GM21825 (cell line): ENCODE results near the gene GPR87.
A peak's percentile ranks its signal among the peaks of the same experiment; 100 is the strongest.

Source experiments
- ATAC-seq: cut with Tn5 transposase; IDR thresholded peaks from one replicate; pipeline ENCODE4 v1.9.1; 2021; ENCODE audit warnings: mild to moderate bottlenecking, moderate library complexity; ENCODE audit not compliant: unreplicated experiment

The GPR87 gene, protein sequence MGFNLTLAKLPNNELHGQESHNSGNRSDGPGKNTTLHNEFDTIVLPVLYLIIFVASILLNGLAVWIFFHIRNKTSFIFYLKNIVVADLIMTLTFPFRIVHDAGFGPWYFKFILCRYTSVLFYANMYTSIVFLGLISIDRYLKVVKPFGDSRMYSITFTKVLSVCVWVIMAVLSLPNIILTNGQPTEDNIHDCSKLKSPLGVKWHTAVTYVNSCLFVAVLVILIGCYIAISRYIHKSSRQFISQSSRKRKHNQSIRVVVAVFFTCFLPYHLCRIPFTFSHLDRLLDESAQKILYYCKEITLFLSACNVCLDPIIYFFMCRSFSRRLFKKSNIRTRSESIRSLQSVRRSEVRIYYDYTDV

DNA sequence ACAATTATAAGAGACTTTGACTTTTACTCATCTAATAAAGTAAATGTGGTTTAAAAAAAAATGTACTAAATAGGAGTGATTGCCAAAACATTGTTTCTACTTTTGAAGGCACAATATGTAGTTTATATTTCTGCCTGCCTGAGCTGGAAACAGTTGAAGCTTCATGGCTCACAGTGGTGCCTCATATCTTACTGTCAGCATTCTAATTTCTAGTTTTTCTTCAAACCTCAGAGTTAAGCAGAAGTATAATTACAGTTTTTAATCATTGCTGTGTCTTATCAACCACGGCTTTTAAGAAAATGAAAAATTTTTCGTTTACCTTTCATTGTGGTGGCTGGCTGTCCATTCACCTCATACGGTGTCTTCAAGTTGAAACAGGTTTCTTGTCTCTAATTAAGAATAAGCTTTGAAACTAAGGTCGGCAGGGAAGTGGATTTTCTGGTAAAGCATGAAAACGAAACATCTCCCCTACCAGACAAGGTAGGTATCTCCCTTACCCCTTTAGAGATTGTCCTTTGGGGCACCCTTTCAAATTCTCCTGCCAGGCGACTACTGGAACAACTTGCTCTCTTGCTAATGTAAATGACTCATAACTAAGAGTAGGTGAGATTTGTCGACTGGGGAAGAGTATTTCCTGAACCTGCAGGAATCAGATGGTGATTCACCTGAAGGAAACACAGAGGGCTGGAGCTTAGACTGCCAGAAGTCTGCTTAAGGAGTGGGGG, at the start of gene GPR87:
TSS of gene GPR87 (minus strand) at position 554 of the 725 bp plus-strand sequence. CDS start 16,720 bp downstream, outside the sequence.
- ATAC-seq, result no peak

DNA sequence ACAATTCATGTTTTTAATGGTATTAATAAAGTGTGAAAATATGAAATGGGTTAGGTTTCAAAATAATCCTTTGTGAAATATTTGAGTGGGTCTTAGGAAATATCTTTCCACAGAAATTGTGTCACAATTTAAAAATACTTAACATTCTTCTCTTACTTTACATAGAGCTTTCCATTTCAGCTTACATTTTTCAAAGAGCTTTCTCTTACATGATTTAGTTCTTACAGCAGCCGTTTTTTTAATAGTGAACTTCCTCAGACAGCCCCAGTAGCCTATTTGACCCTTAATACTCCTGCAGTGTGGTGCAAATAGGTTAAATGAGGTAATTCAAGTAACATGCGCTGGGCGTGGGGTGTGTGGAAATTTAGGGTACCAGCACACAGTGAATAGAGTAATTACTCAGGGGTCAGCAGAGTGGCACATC, 46.1 kb upstream of the GPR87 start:
- ATAC-seq, result no peak

DNA sequence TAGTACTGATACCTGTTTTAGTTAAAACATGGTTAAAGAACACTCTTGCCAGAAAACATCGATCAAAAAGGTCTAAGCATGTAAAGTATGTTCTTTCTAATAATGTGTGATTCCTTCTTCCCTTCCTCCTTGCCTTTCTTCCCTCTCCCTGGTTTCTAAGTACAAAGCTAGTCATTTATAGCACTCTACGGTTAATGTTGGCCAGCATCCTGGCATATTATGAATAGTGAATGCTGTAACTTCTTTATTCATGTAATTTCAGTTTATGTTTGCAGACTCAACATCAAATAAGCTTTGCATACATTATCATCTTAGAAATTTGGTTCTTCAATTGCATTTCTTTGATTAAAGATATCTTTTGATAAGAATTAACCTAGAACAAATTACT, 40.8 kb upstream of the GPR87 start:
- ATAC-seq, result no peak

DNA sequence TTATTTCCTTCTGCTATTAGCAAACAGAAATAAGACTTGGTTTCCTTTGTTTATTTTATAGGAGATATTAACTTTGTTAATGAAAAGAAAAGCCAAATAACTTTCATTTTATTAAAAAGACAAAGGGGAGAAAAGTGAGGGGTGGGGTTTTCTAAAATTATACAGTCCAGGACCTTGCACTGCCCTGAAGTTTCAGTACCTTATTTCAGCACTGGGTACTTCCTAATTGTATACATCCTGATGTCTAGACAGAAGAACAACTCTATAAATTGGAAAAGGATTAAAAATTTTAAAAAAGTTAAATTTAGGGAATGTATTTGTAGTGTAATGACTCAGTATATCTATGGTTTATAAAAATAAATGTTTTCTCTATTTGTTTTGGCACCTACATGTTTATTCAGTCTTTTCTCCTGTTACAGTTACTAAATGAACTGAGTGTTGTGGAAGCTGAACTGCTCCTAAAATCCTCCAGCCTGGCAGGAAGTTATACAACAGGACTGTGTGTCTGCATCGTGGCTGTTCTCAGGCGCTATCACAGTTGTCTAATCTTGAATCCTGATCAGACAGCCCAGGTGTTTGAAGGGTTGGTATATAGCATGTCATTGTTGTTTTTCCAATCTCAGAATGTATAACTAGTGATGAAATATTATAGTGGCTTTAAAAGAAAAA, 40.3 kb upstream of the GPR87 start:
- no peak for ATAC-seq

DNA sequence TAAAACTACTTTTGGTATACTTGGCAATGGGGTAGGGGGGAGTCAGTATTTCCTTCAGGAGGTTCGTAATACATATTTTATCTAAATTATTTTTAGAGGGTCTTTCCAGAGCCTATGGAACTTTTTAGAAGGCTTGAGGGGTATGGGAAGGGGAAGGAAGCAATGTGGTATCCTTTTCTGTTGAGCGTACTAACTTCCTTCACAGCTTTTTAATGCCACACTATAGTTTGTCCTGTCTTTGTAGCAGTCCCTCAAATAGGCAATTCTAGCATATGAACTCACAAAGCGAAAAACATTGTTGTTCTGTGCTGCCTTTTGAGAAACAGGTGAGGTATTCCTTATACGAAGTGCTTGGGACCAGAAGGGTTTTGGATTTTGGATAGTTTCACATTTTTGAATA, 35.0 kb upstream of the GPR87 start:
- peak; percentile 8 for ATAC-seq

DNA sequence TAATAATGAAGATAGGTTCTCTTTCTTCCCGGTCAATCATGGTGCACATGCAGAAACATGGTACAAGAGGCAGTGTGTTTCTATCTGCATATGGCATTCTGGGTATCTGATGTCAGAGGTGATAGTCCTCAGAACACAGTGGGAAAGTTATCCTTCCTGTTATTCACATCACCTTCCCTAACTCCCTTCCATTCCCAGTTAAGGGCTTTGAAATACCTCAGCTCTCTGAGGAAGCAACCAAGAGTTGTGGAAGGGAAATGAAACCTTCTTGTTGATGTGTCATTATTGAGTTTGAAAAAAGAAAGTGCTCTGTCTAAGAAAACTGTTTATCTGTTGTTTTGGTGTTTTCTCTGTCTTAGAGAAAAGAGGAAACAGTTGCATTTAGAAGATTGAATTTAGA, 34.6 kb upstream of the GPR87 start:
- ATAC-seq, result peak; percentile 89

DNA sequence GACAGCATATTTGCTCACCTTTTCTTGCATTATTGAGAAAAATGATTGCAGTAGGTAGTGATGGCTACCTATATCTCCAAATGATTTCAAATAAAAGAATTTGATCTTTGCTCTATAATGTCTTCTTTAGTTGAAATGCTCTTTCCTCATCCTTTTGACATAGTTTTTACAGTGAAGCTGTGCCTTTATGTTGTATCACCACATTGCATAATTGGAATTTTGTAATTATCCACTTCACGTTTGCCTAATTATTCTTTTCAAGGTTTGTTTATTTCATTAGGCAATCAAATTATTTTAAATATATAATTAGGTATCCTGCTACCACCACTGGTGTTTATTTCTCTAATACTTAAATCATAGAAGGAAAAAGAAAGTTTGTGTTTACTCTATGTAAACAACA, 34.0 kb upstream of the GPR87 start:
- ATAC-seq, result no peak

DNA sequence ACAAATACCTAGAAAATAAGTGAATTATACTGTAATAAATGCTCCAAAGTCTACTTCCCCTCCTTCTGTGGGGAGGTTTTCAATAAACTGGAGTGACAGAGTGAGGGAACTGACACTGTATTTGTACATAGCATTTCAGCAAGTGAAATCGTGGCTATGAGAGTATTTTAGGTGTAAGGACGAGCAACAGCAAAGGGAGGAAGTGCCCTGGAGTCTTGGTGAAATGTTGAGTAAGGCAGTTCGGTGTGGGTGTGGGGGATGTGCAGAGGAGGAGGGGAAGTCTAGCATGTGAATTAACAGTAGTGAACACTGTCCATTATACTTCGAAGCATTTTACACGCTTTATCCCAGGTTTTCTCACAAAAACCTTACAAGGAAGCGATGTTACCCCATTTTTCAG, 30.8 kb upstream of the GPR87 start:
- ATAC-seq, result no peak

DNA sequence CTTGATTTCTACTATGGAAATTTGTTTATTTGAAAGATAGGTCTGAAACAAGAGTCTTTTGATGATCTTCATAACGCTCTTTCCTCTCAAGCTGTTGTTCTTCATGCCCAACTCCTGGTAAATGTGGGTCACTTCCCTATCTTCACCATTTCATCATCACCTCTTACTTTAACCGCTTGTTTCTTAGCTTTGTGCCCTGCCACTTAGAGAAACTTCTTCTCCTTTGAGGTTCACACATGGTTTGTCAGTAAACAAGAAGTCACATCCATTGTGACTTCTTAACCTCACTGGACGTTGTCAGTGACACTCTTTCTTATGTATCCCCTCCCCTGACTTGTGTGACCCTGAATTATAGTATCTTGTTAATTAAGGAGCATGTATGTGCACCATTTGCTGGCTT, 29.7 kb upstream of the GPR87 start:
- no peak for ATAC-seq

DNA sequence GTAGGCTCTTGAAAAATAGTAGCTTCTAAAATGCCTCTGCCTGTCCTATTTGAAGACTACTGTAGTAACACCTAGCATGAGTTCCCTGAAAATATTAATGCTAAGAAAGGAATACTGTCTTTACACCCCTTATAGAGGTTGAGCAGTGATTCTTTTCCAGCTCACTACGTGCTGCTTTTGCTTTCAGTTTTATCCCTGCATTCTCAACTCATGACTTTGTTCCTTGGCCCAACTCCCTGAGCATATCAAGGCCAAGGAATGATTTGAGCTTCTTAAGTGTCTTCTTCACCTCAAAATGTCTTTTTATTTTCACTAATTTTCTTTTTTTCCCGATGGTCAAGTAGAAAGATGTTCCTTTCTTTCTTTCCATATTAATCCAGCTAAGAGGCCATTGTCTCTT, 29.2 kb upstream of the GPR87 start:
- no peak for ATAC-seq

DNA sequence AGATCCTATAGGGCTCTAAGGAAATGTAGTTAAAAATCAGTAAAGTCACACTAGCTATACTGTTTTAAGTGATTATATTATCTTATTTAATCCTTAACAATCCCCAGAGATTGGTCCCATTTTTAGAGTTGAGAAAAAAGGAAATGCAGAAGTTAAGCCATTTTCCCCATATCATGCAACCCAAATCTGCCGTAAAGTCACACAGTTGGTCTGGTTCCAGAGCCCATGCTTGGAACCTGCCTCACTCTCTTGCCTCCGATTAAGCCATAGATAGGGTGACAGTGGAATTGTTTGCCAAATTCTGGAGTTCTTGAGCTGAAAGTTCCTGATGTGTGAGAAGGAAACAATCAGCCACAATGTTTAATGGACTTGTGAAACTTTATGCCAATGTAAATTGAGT, 15.1 kb upstream of the GPR87 start:
- no peak for ATAC-seq

DNA sequence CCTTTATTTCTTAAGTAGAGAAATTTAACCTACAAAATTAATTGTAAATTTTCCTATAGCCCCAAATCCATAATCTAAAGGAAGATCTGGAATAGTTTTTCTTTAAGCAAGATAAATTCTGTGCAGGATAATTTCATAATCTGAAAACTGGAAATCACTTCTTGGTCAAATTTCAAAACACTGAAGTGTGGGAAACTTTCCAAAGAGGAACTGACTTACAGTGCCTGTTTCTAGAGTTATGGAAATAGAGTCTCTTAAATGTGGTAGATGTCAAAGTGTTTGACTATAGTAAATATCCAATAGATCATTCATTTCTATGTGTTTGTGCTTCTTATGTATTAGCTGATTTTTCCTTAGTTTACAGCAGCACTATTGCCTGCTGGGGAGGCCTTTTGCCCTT, 14.3 kb upstream of the GPR87 start:
- ATAC-seq, result no peak

DNA sequence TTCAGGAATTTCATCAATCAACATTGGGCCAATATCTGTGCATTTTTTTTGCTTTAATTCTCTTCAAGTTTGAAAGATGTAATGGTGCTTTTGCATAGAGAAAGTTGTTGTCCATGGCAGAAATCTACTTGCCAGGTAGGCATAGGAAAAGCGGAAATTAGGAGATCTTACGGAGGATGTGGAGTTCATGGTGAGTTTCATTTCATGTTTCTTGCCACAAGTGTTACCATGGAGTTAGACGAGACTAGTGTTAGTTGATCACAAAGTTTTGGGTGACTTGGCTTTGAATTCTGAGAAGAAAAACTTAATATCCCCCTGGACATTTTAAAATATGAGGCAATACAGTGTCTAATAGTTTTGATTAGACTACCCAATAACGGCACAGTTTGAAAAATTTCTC, 13.8 kb upstream of the GPR87 start:
- no peak for ATAC-seq

DNA sequence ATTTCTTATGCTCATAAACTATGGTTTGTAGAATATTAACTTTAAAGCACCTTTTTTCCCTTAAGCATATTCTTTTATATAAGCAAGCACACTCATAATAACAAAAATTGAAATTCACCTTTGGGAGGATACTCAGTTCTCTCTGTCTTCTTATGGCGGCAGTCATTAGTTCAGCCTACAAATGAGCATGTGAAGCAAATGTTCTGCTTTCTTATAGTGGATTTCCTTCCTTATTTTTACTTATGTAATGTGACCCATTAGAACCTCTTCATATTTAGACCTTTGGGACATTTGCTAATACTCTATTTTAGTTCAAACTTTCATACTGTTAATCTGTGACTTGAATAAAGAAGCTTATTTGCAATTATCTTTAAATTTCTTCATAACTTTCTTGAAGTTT, 12.7 kb upstream of the GPR87 start, which contains the start of gene P2RY13:
TSS of gene P2RY13 (minus strand) at position 187 of the 400 bp plus-strand sequence. CDS start at position 166, 21 bp downstream.
- ATAC-seq, result no peak

DNA sequence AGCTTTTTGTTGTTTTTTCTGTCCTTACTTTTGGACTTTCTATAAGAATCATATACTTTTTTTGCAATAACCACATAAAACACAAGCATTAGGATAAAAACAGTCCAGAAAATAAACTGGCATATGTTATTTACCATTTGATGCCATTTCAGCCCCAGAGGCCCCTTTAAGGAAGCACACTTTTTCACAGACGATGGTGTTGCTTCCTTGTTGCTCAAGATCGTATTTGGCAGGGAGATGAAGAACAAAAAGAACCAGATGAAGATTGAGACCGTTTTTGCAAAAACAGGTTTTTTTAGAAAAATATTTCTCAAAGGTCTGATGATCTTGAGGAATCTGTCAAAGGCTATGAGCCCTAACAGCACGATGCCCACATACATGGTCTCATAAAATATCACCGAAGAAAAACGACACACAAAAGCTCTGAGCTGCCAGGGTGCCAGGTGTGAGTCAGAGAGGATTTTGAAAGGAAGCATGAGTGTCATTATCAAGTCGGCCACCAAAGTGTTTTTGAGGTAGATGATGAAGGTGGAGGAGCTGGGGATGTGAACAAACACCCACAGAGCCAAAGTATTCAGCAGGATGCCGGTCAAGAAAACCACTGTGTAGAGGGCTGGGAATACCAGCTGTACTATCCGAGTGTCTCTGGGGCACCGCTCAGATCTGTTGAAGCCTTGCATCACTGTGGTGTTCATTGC, 11.8 kb upstream of the GPR87 start:
- no peak for ATAC-seq

DNA sequence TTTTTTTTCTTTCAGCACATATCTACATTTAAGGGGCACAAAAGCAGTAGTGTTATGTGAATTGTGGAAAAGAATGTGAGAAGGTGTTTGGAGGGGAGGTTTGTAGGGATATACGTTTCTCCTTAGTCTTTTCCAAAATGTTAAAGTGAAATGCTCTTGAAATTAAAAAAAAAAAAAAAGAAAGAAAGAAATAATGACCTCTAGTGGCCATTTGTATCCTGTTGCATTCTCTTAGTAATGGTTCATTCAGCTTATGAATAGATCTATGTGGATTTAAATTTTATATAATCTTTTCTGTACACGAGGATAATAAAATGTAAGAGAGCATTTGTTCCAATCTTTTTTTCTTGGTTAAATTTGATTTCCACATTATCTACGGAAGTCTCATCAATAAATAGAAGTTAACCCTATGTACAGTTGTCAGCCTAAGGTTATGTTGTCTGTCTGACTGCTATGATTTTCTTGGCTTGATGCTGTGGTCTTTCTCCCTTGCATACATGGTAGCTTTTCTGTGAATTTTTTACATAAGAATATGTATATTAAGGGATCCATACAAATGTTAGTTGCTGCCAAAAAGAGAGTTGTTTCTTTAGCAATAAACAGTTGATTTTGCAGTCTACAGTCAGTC, 11.1 kb upstream of the GPR87 start:
- no peak for ATAC-seq

DNA sequence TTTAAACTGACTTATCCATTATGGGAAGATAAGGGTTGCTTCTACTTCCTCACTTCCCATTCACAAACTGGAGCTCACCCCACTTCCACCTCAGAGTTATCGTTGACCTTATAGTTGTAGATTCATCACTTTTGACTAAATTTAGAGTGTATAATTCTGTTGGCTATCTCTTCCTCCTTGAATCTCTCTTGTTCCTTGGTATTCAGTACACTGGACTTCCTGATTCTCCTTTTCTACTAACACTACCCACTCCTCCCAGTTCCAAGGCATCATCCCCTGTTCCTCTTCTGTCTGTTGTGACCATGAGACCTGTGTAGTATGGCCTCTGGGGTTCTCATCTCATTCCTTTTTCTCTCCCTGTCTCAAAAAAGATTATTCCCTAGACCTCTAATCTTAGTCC, 5.9 kb upstream of the GPR87 start:
- no peak for ATAC-seq

DNA sequence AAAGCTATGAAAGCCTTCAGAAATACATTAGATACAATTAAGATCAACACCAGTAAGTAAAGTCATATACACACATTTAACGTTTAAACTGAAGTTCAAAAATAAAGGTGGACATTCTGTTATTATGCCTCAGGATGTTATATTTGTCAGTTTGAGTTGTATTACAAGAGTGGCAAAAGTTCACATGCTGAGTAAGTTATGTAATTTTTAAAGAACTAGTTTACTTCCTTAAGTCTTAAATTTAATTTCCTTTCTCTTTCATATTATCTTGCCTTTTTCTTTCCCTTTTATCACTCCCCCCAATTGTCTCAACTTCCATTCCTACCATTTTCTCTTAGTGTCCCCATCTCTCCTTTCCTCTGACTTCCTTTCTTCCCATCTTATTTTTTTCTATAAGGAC, 4.9 kb upstream of the GPR87 start:
- no peak for ATAC-seq

DNA sequence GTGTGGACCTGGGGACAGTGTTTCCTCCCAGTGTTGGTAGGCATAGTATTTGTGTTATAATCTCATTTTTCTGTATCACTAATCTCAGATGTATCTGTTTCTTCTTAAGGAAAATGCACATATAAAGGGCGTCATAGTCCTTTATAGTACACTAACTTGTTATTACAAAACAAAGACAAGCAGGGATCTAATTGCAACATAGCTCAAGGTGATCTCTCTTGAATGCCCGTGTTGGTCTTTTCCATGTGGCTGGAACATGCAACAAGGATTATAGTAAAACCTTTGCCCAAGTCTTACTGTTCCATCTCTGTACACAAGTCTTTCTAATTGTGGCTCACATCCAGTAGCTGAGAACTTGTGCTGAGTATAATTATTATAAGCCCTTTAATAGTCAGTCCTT, 3.5 kb upstream of the GPR87 start:
- ATAC-seq, result no peak

DNA sequence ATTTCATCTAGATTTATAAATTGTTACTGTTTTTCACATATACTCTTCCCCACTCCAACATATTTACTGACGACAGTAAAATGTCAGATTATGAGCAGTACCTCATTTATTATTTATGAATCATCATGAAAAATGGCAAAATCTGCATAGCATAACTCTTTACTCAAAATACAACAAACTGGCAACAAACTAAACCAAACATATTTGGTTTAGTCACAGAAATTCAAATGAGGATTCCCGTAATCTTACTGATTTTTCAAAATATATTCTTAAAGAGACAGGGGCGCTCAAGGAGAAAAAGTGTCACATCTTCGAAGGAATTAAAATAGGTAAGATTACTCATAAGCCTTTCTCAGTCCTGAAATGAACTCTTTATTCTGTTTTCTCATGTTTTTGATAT, 3.0 kb upstream of the GPR87 start:
- ATAC-seq, result no peak

DNA sequence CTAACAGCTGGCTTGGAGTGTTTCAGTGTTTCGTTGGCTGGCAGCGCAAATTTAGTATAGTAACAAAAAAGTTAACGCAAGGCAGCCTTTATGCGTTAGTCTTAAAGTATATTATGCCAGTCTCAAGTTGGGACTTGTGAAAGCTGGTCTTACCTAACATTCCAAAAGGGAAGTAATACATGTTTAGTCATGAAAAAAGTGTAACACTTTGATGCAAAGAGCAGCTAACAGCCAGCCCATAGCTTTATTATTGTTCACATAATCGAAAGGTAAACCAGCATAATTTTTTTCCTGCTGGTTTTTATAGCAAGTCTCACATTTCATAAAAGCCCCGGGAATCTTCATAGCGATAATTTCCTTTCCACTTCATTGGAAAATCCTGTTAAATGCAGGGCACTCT, 2.4 kb upstream of the GPR87 start:
- ATAC-seq, result no peak
